HG02884 (cell line): Measurements from ENCODE around the gene PDLIM3.
"Not testable (repeated sequence)": the region's sequence is repeated elsewhere in the genome, so short reads cannot be mapped to it uniquely, and the experiment has no call there.

Experiments
- ATAC-seq: cut with Tn5 transposase; IDR thresholded peaks from one replicate; pipeline ENCODE4 v1.9.1; 2021; ENCODE audit warnings: mild to moderate bottlenecking, moderate library complexity; ENCODE audit not compliant: unreplicated experiment

PDLIM3 gene

GRCh38 chr4:185534866-185535611 lies at the start of gene PDLIM3:
TSS of gene PDLIM3 (minus strand) at chr4:185535507. CDS start at chr4:185535434, 73 bp downstream.
- no peak for ATAC-seq

DNA sequence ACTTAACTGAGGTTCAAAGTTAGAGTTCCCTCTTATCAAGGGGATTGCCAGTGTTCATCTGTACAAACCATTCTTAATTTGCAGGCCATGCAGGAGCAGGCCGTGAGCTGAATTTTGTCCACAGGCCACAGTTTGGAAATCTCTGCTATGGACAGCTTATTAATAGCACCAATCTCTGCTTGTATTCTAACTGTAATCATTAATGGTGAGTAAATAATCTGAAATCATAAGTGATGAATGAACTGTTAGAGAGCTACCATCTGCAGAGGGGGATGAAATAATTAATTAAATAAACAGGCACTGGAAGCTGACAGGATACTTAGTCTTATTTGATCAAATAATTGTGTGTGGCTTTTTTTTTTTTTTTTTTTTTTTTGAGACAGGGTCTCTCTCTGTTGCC lies 48.5 kb upstream of the PDLIM3 start:
- ATAC-seq: no peak

GRCh38 chr4:185582651-185583400 lies 47.5 kb upstream of the PDLIM3 start:
- no peak for ATAC-seq

DNA sequence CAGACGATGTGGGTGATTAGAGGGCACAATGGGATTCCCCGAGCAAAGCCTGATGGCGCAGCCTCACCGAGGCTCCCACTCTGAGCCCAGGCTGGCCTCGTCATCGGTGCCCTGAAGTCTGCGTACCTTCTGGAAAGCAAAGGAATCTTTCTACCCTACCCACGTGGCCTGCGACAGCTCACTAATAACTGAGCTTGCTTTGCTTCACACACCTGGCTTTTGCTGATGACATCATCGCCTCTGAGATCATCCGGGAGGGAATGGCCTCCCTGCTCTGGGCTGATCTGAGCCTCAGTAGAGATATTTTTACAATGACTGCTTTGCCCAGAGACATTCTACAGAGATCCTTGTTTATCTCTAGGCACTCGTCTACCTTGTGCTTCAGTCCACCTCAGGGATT lies 45.4 kb upstream of the PDLIM3 start:
- no peak for ATAC-seq

DNA sequence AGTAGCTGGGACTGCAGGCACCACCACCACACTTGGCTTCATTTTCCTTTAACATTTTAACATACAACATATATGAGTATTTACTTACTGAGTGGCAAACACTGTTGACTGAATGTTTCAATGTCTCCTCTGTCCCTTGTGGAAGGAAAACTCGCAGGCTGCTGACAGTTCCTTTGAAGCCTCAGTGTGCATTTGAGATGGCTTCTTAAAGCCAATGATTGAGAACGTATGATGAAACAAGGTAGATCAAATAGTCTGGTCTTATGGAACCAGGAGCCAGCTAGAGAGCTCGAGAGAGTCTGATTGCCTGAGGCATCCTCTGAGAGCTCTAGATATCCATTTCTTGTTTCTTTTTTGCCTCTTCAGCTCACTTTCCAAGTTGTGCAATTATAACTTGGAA lies 43.0 kb upstream of the PDLIM3 start:
- no peak for ATAC-seq

- no peak for ATAC-seq
These were observed 41.9 kb upstream of the PDLIM3 start for GRCh38 chr4:185576962-185577950.

DNA sequence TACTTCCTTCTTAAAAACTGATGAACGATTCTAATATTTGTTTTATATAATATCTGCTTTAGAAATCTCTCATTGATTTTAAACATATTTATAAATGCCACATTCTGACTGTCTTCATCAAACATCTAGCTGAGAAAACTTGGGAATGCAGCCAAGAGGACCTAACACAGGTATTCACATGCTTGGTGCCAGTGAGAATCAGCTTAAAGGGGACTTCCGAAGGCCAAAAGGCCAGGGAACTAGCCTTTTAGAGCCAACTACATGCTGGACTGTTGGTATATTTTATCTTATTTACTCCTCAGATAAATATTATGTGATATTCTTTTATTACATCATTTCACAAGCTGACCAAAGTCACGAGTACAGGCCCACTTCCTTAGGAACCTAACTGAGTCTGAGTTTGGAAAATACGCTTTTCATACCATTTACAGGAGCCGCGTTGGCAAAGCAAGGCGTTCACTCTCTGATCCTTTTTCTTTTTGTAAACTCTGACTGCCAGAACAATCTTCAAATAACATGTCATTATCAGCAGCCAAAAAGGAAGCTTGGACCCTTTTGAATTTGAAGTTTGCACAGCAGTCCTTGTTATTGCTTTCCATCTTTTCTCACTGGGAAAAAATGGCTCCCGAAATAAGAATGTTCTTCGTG lies 41.1 kb upstream of the PDLIM3 start:
- no peak for ATAC-seq

GRCh38 chr4:185573651-185574199 lies 38.4 kb upstream of the PDLIM3 start:
- ATAC-seq: no peak

- ATAC-seq: no peak
These were observed 35.4 kb upstream of the PDLIM3 start for GRCh38 chr4:185570727-185571126.

- no peak for ATAC-seq
These were observed 32.4 kb upstream of the PDLIM3 start for GRCh38 chr4:185567381-185568376.

GRCh38 chr4:185566972-185567371 lies 31.7 kb upstream of the PDLIM3 start:
- no peak for ATAC-seq

DNA sequence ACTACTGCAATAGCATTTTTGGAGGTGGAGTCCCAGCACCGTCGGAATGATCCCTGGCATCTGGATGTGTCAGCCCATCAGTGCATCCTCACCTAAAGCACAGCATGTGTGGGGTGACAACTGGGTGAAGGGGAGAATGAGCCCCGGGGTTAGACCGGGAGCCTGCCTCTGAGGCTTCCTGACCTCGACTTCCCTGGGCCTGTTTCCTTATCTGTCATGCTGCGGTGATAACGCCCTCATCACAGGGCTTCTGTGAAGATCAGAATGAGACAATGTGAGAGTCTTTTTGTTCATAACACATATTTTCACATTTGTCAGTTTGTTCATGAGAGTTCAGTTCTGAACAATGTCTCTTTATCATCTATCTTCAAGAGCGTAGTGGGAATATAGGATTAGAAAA lies 31.1 kb upstream of the PDLIM3 start:
- ATAC-seq: no peak

GRCh38 chr4:185565696-185566095 lies 30.4 kb upstream of the PDLIM3 start:
- ATAC-seq: no peak

DNA sequence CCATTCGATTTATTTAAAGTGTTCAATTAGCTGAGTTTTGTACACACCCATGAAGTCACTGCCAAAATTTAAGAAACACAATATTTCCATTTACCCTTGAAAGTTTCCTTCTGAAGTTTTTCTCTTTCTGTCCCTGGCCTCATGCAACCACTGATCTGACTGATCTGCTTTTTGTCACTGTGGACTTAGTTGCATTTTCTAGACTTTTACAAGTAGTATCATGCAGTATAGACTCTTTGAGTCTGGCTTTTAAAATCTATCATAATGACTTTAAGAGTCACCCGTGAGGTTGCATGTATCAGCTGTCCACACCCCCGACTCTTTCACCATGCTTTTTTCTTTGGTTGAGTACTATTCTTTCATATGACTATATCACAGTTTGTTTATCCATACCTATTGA lies 29.0 kb upstream of the PDLIM3 start:
- no peak for ATAC-seq

DNA sequence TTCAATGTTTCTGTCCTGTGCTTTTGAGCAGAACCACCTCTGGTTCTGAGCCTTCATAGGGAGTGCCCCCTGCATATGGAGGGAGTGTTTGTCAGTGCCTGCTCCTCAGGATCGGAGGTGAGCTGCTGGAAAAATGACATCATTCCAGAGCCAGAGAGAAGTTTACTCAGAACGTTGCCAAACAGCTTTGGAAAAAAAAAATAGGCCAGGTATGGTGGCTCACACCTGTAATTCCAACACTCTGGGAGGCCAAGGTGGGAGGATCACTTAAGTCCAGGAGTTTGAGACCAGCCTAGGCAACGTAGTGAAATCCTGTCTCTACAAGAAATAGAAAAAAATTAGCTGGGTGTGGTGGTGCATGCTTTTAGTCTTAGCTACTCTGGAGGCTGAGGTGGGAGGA lies 27.2 kb upstream of the PDLIM3 start:
- ATAC-seq: no peak

GRCh38 chr4:185560316-185560715 lies 25.0 kb upstream of the PDLIM3 start:
- ATAC-seq: no peak

DNA sequence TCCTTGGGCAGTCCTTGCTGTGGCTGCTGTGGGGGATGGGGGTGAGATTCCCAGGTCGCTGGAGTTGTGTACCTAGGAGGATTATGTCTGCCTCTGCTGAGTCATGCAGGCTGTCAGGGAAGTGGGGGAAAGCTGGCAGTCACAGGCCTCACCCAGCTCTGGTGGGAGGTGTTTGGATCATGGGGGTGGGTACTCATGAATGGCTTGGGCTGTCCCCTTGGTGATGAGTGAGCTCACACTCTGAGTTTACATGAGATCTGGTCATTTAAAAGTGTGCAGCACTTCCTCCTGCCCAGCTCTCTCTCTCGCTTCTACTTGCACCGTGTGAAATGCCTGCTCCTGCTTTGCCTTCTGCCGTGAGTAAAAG lies 24.6 kb upstream of the PDLIM3 start:
- ATAC-seq: no peak

- ATAC-seq: not testable (repeated sequence)
These were observed 24.1 kb upstream of the PDLIM3 start for GRCh38 chr4:185559251-185559914.
